IMR-90 (cell line): ENCODE measurements around the gene ZNF684. TPM values are rescaled to one million over a fixed set of nuclear protein-coding genes. Genes with fewer than 3 reads are reported as not detected.

Source experiments
- ATAC-seq: fragments of 200-7000 bp; cut with Tn5 transposase; 2 replicates; pipeline ENCODE4 v1.9.1; 2020; ENCODE audit warnings: low read depth, mild to moderate bottlenecking, moderate library complexity
- BruUV-seq: library from RNA; stranded (reverse); fragments of 400-500 nt; replicated peaks from 2 replicates; lab custom pipeline; 2021; lab: Mats Ljungman, UMichigan
- CTCF ChIA-PET: fragments of 300-600 bp; formaldehyde crosslinking; extraction: SDS; loops from one replicate; lab custom pipeline; 2021; ENCODE audit warnings: antibody characterized with exemption; lab: Yijun Ruan, JAX
- POLR2A ChIA-PET: fragments of 300-600 bp; sonication (Branson Sonifier 250); formaldehyde crosslinking; loops from one replicate; lab custom pipeline; 2022; ENCODE audit warnings: antibody characterized with exemption; ENCODE audit not compliant: unreplicated experiment; lab: Charles Lee
- DNase-seq: peaks from one replicate; pipeline ENCODE4 v3.0.0; 2013
- H2AFZ ChIP-seq: replicated peaks from 2 replicates; pipeline ENCODE3; 2013; ENCODE audit warnings: low read length, mild to moderate bottlenecking; ENCODE audit not compliant: poor library complexity
- H2AK5ac ChIP-seq: 2 replicates; pipeline ENCODE4 v1.6.1; 2013; ENCODE audit warnings: low read depth, low read length, inconsistent platforms
- H2AK9ac ChIP-seq: replicated peaks from 2 replicates; pipeline ENCODE3; 2013; ENCODE audit warnings: mild to moderate bottlenecking, low read depth, low read length, moderate library complexity; ENCODE audit not compliant: poor library complexity
- H2BK120ac ChIP-seq: 2 replicates; pipeline ENCODE4 v1.6.1; 2013; ENCODE audit warnings: low read depth, low read length, inconsistent platforms
- H2BK15ac ChIP-seq: 3 replicates; pipeline ENCODE4 v1.6.1; 2013; ENCODE audit warnings: low read depth, low read length, inconsistent platforms
- H2BK20ac ChIP-seq: 2 replicates; pipeline ENCODE4 v1.6.1; 2013; ENCODE audit warnings: low read depth, mild to moderate bottlenecking, inconsistent platforms, low read length, moderate library complexity
- H2BK5ac ChIP-seq: 2 replicates; pipeline ENCODE4 v1.6.1; 2013; ENCODE audit warnings: mild to moderate bottlenecking, low read depth, low read length, inconsistent platforms; ENCODE audit not compliant: poor library complexity, severe bottlenecking
- H3K14ac ChIP-seq: replicated peaks from 2 replicates; pipeline ENCODE4 v1.6.1; 2013; ENCODE audit warnings: low read depth, low read length, inconsistent platforms
- H3K18ac ChIP-seq: 2 replicates; pipeline ENCODE4 v1.6.1; 2013; ENCODE audit warnings: low read depth, low read length, control low read depth
- H3K23ac ChIP-seq: 2 replicates; pipeline ENCODE4 v1.6.1; 2013; ENCODE audit warnings: low read depth, low read length, inconsistent platforms
- H3K27ac ChIP-seq: 2 replicates; pipeline ENCODE4 v1.5.1; 2013; ENCODE audit warnings: mild to moderate bottlenecking, control low read depth, low read length; ENCODE audit not compliant: insufficient read depth
- H3K27me3 ChIP-seq: 2 replicates; pipeline ENCODE4 v1.6.1; 2013; ENCODE audit warnings: low read length; ENCODE audit not compliant: control insufficient read depth, insufficient read depth
- H3K36me3 ChIP-seq: 2 replicates; pipeline ENCODE4 v1.6.1; 2013; ENCODE audit warnings: low read length, mixed read lengths; ENCODE audit not compliant: control insufficient read depth, insufficient read depth
- H3K4ac ChIP-seq: 2 replicates; pipeline ENCODE4 v1.6.1; 2013; ENCODE audit warnings: low read depth, low read length, inconsistent platforms
- H3K4me1 ChIP-seq: 2 replicates; pipeline ENCODE4 v1.6.1; 2013; ENCODE audit warnings: low read length, mixed read lengths; ENCODE audit not compliant: control insufficient read depth, insufficient read depth
- H3K4me2 ChIP-seq: 2 replicates; pipeline ENCODE4 v1.6.1; 2013; ENCODE audit warnings: low read depth, mild to moderate bottlenecking, control low read depth, low read length, moderate library complexity
- H3K4me3 ChIP-seq: 2 replicates; pipeline ENCODE4 v1.5.1; 2013; ENCODE audit warnings: low read depth, mild to moderate bottlenecking, control low read depth, low read length, moderate library complexity; ENCODE audit not compliant: insufficient read depth
- H3K56ac ChIP-seq: 2 replicates; pipeline ENCODE4 v1.6.1; 2013; ENCODE audit warnings: low read length, inconsistent platforms; ENCODE audit not compliant: insufficient read depth; ENCODE audit errors: extremely low read depth
- H3K79me1 ChIP-seq, 2 experiments: 2 replicates each; pipeline ENCODE4 v1.6.1; 2013; ENCODE audit warnings: low read length in 2 of 2, inconsistent platforms in 1 of 2, low read depth in 1 of 2
- H3K9ac ChIP-seq: 2 replicates; pipeline ENCODE4 v1.6.1; 2013; ENCODE audit warnings: low read depth, low read length, control low read depth
- H3K9me1 ChIP-seq: 2 replicates; pipeline ENCODE4 v1.6.1; 2013; ENCODE audit warnings: low read length, inconsistent platforms; ENCODE audit not compliant: insufficient read depth
- H3K9me3 ChIP-seq: 2 replicates; pipeline ENCODE4 v1.6.1; 2013; ENCODE audit warnings: low read length; ENCODE audit not compliant: control insufficient read depth, insufficient read depth
- H4K20me1 ChIP-seq: 2 replicates; pipeline ENCODE4 v1.6.1; 2013; ENCODE audit warnings: low read length, inconsistent platforms; ENCODE audit not compliant: insufficient read depth
- H4K5ac ChIP-seq: 2 replicates; pipeline ENCODE4 v1.6.1; 2013; ENCODE audit warnings: mild to moderate bottlenecking, low read depth, low read length, control low read depth
- H4K8ac ChIP-seq, 2 experiments: 2 replicates each; pipeline ENCODE4 v1.6.1; 2013; ENCODE audit warnings: low read depth in 2 of 2, low read length in 2 of 2, control low read depth in 1 of 2, inconsistent platforms in 1 of 2
- H4K91ac ChIP-seq: 2 replicates; pipeline ENCODE4 v1.6.1; 2013; ENCODE audit warnings: low read depth, low read length, inconsistent platforms; ENCODE audit not compliant: insufficient read depth
- BHLHE40 ChIP-seq: fragments of 150-350 bp; IDR thresholded peaks from 2 replicates; pipeline ENCODE4 v1.6.1; 2016; ENCODE audit warnings: mild to moderate bottlenecking, low read depth, low read length
- CEBPB ChIP-seq: IDR thresholded peaks from 2 replicates; pipeline ENCODE4 v1.6.1; 2012; ENCODE audit warnings: low read depth, low read length, improper control_type of control experiment
- CTCF ChIP-seq: conservative IDR thresholded peaks from 2 replicates; pipeline ENCODE4 v1.5.1; 2012; ENCODE audit warnings: mild to moderate bottlenecking, low read depth, low read length, improper control_type of control experiment
- FOS ChIP-seq: fragments of 150-350 bp; IDR thresholded peaks from 2 replicates; pipeline ENCODE4 v1.6.1; 2016; ENCODE audit warnings: low read depth, low read length
- MAZ ChIP-seq: IDR thresholded peaks from 2 replicates; pipeline ENCODE4 v1.6.1; 2012; ENCODE audit warnings: low read depth, mild to moderate bottlenecking, low read length, improper control_type of control experiment, moderate library complexity, borderline replicate concordance
- NFE2L2 ChIP-seq: fragments of 150-350 bp; IDR thresholded peaks from 2 replicates; pipeline ENCODE4 v1.6.1; 2016; ENCODE audit warnings: low read depth, mild to moderate bottlenecking, low read length
- POLR2A ChIP-seq: IDR thresholded peaks from 2 replicates; pipeline ENCODE4 v1.6.1; 2012; ENCODE audit warnings: mild to moderate bottlenecking, low read depth, low read length
- USF2 ChIP-seq: fragments of 150-350 bp; IDR thresholded peaks from 2 replicates; pipeline ENCODE4 v1.6.1; 2017; ENCODE audit warnings: mild to moderate bottlenecking, antibody characterized with exemption, low read length, low read depth
- WGBS, 2 experiments: methylation state at CpG; one replicate each; pipeline versions ENCODE4 v1.1.5 to v1.1.7; 2013; ENCODE audit warnings: missing lambda C conversion rate in 2 of 2; ENCODE audit not compliant: insufficient read length in 1 of 2; ENCODE audit errors: extremely low coverage in 2 of 2; 5-methylcytosine and 5-hydroxymethylcytosine counted together
- dilution Hi-C: fragments of 300-500 bp; cut with HindIII; formaldehyde crosslinking; loops from one replicate; pipeline ENCODE4 v1.14.3; 2018; ENCODE audit warnings: low sequenced_read_pairs; ENCODE audit not compliant: unreplicated experiment
- in situ Hi-C: fragments of 300-500 bp; cut with MboI; formaldehyde crosslinking; loops from 3 replicates; pipeline ENCODE4 v1.14.3; 2019; ENCODE audit warnings: low sequenced_read_pairs, inconsistent platforms, mixed read lengths
- intact Hi-C: fragments of 100-400 bp; cut with micrococcal nuclease; formaldehyde crosslinking; loops from 2 replicates; pipeline ENCODE4 v1.10.0; 2022
- polyA plus RNA-seq, 3 experiments: library from polyadenylated mRNA; depleted of rRNA; stranded (reverse); fragments of >200 nt; gene quantifications; 2 replicates each; pipeline ENCODE4 v1.2.3, GENCODE V29; 2012; ENCODE audit warnings: low replicate concordance in 1 of 3
- total RNA-seq: library from RNA; depleted of rRNA; stranded (reverse); fragments of >200 nt; gene quantifications from 2 replicates; pipeline ENCODE4 v1.2.3, GENCODE V29; 2012

The ZNF684 gene
- total and polyA plus RNA-seq, 2 of the 4 experiments (the other 2 are of a cell fraction), result 1.4 to 4.1 TPM

DNA sequence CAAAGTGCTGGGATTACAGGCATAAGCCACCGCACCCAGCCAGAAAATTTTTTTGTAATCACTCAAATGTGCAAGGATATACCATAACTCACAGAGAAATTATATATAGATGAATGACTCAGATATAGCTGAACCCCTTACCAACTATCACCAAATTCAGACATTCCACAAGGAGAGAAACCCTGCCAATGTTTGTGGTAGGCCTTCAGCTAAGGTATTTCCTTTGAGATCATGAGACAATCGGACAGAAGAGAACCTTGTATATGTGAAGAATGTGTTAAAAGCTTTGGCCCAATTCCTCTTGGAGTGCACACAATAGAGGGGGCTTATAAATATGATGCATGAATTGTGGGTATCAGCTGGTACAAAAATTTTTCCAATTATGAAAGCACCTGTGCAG, 50.7 kb downstream of the ZNF684 start:
- intact Hi-C loops (no loop called here), in situ Hi-C loops (no loop called here), dilution Hi-C loops (no loop called here)
- WGBS, 2 experiments, result 50% methylated on average over 1 of the region's 2 CpGs; no CpG with 5 or more reads in 1 of the 2 experiments
- H3K18ac ChIP-seq, result no peak overlapping the region
- H2BK20ac ChIP-seq, result no peak overlapping the region
- ATAC-seq (no peak), DNase-seq (no peak)
- no peak overlapping the region for H2BK120ac ChIP-seq
- H3K9ac ChIP-seq, result no peak overlapping the region
- H3K79me1 ChIP-seq, result no peaks in the 10 kb centered on the region
- no peak overlapping the region for H3K4me3 ChIP-seq
- H4K5ac ChIP-seq, result no peak overlapping the region
- no peak overlapping the region for H2BK15ac ChIP-seq
- no peaks in the 10 kb centered on the region for H3K9me3 ChIP-seq
- no peak overlapping the region for H3K4me2 ChIP-seq
- TF ChIP-seq BHLHE40, result no peak
- no peak for TF ChIP-seq CEBPB
- TF ChIP-seq POLR2A, result no peak
- TF ChIP-seq NFE2L2, result no peak
- no peak for TF ChIP-seq FOS
- TF ChIP-seq MAZ, result no peak
- TF ChIP-seq CTCF, result no peak
- no peak for TF ChIP-seq USF2
- ChIA-PET CTCF (no interaction called here), POLR2A (no interaction called here)
- no peak overlapping the region for H4K91ac ChIP-seq
- no peak overlapping the region for H3K4ac ChIP-seq
- H3K4me1 ChIP-seq, result no peaks in the 10 kb centered on the region
- H4K8ac ChIP-seq, result no peak overlapping the region
- no peak overlapping the region for H2AFZ ChIP-seq
- no peak overlapping the region for H2AK5ac ChIP-seq
- no peak overlapping the region for H3K27ac ChIP-seq
- no peak overlapping the region for H2AK9ac ChIP-seq
- H3K23ac ChIP-seq, result no peak overlapping the region
- H3K14ac ChIP-seq, result no peak overlapping the region
- H3K36me3 ChIP-seq, result no peaks in the 10 kb centered on the region
- BruUV-seq, result no TSS peak
- H2BK5ac ChIP-seq, result no peak overlapping the region
- no peaks in the 10 kb centered on the region for H3K9me1 ChIP-seq
- H3K27me3 ChIP-seq, result peaks cover 9% of the 10 kb centered on the region
- H4K20me1 ChIP-seq, result no peaks in the 10 kb centered on the region
- no peak overlapping the region for H3K56ac ChIP-seq
